DND-41 (cell line): ENCODE measurements around the gene DCUN1D1.

Experiments
- CTCF ChIP-seq: IDR thresholded peaks from 2 replicates; pipeline ENCODE4 v1.5.1; 2012; ENCODE audit warnings: borderline replicate concordance, low read length, moderate library complexity, mild to moderate bottlenecking; ENCODE audit not compliant: poor library complexity, severe bottlenecking; ENCODE audit errors: extremely low read depth
- EZH2 ChIP-seq: IDR thresholded peaks from 3 replicates; pipeline ENCODE4 v1.6.1; 2012; ENCODE audit warnings: borderline replicate concordance, low read depth, mild to moderate bottlenecking, moderate library complexity, low read length, inconsistent platforms; ENCODE audit not compliant: severe bottlenecking

- TF ChIP-seq CTCF (no peak), EZH2 (no peak)
These were observed 78.1 kb downstream of the DCUN1D1 start for GRCh38 chr3:182902236-182902635.
